Motor neuron (in vitro differentiated cells): Measurements from ENCODE around the gene C2orf92. TPM values are rescaled to one million over a fixed set of nuclear protein-coding genes. Genes with fewer than 3 reads are reported as not detected.
A peak's percentile ranks its signal among the peaks of the same experiment; 100 is the strongest.

Source experiments
- ATAC-seq, 8 experiments: fragments of 200-7000 bp; cut with Tn5 transposase; replicated peaks in 6 of 8; 2 replicates each; pipeline ENCODE4 v1.8.0; 2021; ENCODE audit warnings: mild to moderate bottlenecking in 8 of 8, moderate library complexity in 8 of 8
- H3K27ac ChIP-seq, 2 donors: fragments of 250-450 bp; sonication (Bioruptor Pico); 2 replicates each; pipeline ENCODE4 v1.9.0; 2021; ENCODE audit warnings: antibody characterized with exemption in 2 of 2, mild to moderate bottlenecking in 2 of 2, moderate library complexity in 1 of 2
- H3K4me1 ChIP-seq, 2 donors: fragments of 250-450 bp; sonication (Bioruptor Pico); replicated peaks in 1 of 2; 2 replicates each; pipeline ENCODE4 v1.6.1; 2021; ENCODE audit warnings: antibody characterized with exemption in 2 of 2, mild to moderate bottlenecking in 2 of 2, moderate library complexity in 1 of 2
- H3K4me3 ChIP-seq, 5 donors: fragments of 250-450 bp; sonication (Bioruptor Pico); 2 replicates each; pipeline ENCODE4 v1.9.0; 2021; ENCODE audit warnings: antibody characterized with exemption in 5 of 5, mild to moderate bottlenecking in 5 of 5, moderate library complexity in 4 of 5
- WGBS, 10 experiments: fragments of 450-650 bp; shearing (Covaris generic); methylation state at CpG; one replicate each; pipeline ENCODE4 v1.0.0; 2022; 5-methylcytosine and 5-hydroxymethylcytosine counted together
- in situ Hi-C, 9 experiments: fragments of 400-800 bp; cut with MboI; loops; one replicate each; pipeline ENCODE4 v1.15.0; 2021; ENCODE audit warnings: low sequenced_read_pairs in 9 of 9, low pct_unique_long_range_greater_than_20kb in 2 of 9; ENCODE audit not compliant: unreplicated experiment in 9 of 9
- total RNA-seq, 8 experiments: library from RNA; unstranded; fragments of 300-600 nt; gene quantifications; 2 replicates each; pipeline versions ENCODE4 v1.2.3 to v1.2.4, GENCODE V29; 2022

C2orf92 gene
- total RNA-seq, 8 experiments from 2014 or later, result 3.2 to 30.5 (median 7.0) TPM

GRCh38 chr2:97732436-97733340, 63.2 kb downstream of the C2orf92 start:
- in situ Hi-C loops, result loop anchor here in 1 of 9 experiments (25.0 kb wide), 1 partner anchor 655 kb away; no protein-coding TSS in a partner anchor
- ATAC-seq, result no peak
- H3K4me1 ChIP-seq, result no peaks in the 10 kb centered on the region
- no peak overlapping the region for H3K27ac ChIP-seq
- WGBS, 10 experiments, result 40 to 89% (median 80%) methylated on average over 1 to 9 of the region's 28 CpGs; no CpG with 5 or more reads in 2 of the 10 experiments
- H3K4me3 ChIP-seq, result no peak overlapping the region

GRCh38 chr2:97733341-97734035, 64.0 kb downstream of the C2orf92 start:
- no peak for ATAC-seq
- Histone ChIP-seq H3K4me3 (no peak overlapping the region), H3K27ac (no peak overlapping the region), H3K4me1 (no peaks in the 10 kb centered on the region)
- in situ Hi-C loops, result loop anchor here in 1 of 9 experiments (25.0 kb wide), 1 partner anchor 654 kb away; no protein-coding TSS in a partner anchor
- WGBS, 10 experiments, result 68 to 90% methylated on average over 2 to 5 of the region's 20 CpGs; no CpG with 5 or more reads in 8 of the 10 experiments

GRCh38 chr2:97734061-97735051, 64.8 kb downstream of the C2orf92 start:
- no peak overlapping the region for H3K4me3 ChIP-seq
- in situ Hi-C loops, result loop anchor here in 1 of 9 experiments (25.0 kb wide), 1 partner anchor 653 kb away; no protein-coding TSS in a partner anchor
- WGBS, 10 experiments, result 80 to 100% (median 90%) methylated on average over 1 to 5 of the region's 44 CpGs; no CpG with 5 or more reads in 5 of the 10 experiments
- no peaks in the 10 kb centered on the region for H3K4me1 ChIP-seq
- no peak overlapping the region for H3K27ac ChIP-seq
- no peak for ATAC-seq

GRCh38 chr2:97735161-97735561, 65.6 kb downstream of the C2orf92 start:
- ATAC-seq, result no peak
- no peaks in the 10 kb centered on the region for H3K4me1 ChIP-seq
- H3K4me3 ChIP-seq, result no peak overlapping the region
- 87% methylated on average over 3 of the region's 29 CpGs; no CpG with 5 or more reads in 9 of the 10 experiments for WGBS, 10 experiments
- in situ Hi-C loops, result loop anchor here in 1 of 9 experiments (25.0 kb wide), 1 partner anchor 652 kb away; no protein-coding TSS in a partner anchor
- no peak overlapping the region for H3K27ac ChIP-seq

GRCh38 chr2:97736185-97736584, 66.7 kb downstream of the C2orf92 start:
- no peak overlapping the region for H3K4me3 ChIP-seq
- H3K27ac ChIP-seq, result no peak overlapping the region
- peaks cover 0 to 6% of the 10 kb centered on the region in 2 donors for H3K4me1 ChIP-seq
- no peak for ATAC-seq
- WGBS, 10 experiments, result 0 to 71% (median 43%) methylated on average over 1 to 3 of the region's 4 CpGs; no CpG with 5 or more reads in 1 of the 10 experiments
- in situ Hi-C loops, result loop anchor here in 1 of 9 experiments (25.0 kb wide), 1 partner anchor 651 kb away; no protein-coding TSS in a partner anchor

- Histone ChIP-seq H3K4me3 (no peak overlapping the region), H3K27ac (no peak overlapping the region), H3K4me1 (peaks cover 0 to 6% of the 10 kb centered on the region in 2 donors)
- ATAC-seq, result no peak
- 40 to 93% (median 64%) methylated on average over 1 to 8 of the region's 20 CpGs; no CpG with 5 or more reads in 5 of the 10 experiments for WGBS, 10 experiments
- in situ Hi-C loops, result loop anchor here in 1 of 9 experiments (25.0 kb wide), 1 partner anchor 651 kb away; no protein-coding TSS in a partner anchor
These were observed 67.3 kb downstream of the C2orf92 start for GRCh38 chr2:97736608-97737330.

GRCh38 chr2:97737421-97738178, 68.1 kb downstream of the C2orf92 start:
- WGBS, 10 experiments, result 70 to 100% methylated on average over 1 to 4 of the region's 32 CpGs; no CpG with 5 or more reads in 8 of the 10 experiments
- no peak for ATAC-seq
- in situ Hi-C loops, result loop anchor here in 1 of 9 experiments (25.0 kb wide), 1 partner anchor 650 kb away; no protein-coding TSS in a partner anchor

GRCh38 chr2:97738179-97739019, 68.9 kb downstream of the C2orf92 start:
- Histone ChIP-seq H3K4me1 (peaks cover 0 to 6% of the 10 kb centered on the region in 2 donors), H3K4me3 (no peak overlapping the region), H3K27ac (no peak overlapping the region)
- peak in 1 of 8 experiments; percentile 6 for ATAC-seq
- 86 to 100% (median 97%) methylated on average over 1 to 6 of the region's 9 CpGs; no CpG with 5 or more reads in 3 of the 10 experiments for WGBS, 10 experiments
- in situ Hi-C loops, result loop anchor here in 1 of 9 experiments (25.0 kb wide), 1 partner anchor 649 kb away; no protein-coding TSS in a partner anchor

More at GRCh38 chr2:97737421-97738178, 68.1 kb downstream of the C2orf92 start:
- H3K4me1 ChIP-seq, result peaks cover 0 to 6% of the 10 kb centered on the region in 2 donors
- H3K4me3 ChIP-seq, result no peak overlapping the region
- H3K27ac ChIP-seq, result no peak overlapping the region

- peaks cover 0 to 6% of the 10 kb centered on the region in 2 donors for H3K4me1 ChIP-seq
- H3K4me3 ChIP-seq, result no peak overlapping the region
- 40 to 93% (median 88%) methylated on average over 1 to 10 of the region's 23 CpGs; no CpG with 5 or more reads in 3 of the 10 experiments for WGBS, 10 experiments
- no peak overlapping the region for H3K27ac ChIP-seq
- ATAC-seq, result peak in 1 of 8 experiments; percentile 7
- in situ Hi-C loops, result loop anchor here in 1 of 9 experiments (25.0 kb wide), 1 partner anchor 648 kb away; no protein-coding TSS in a partner anchor
These were observed 69.7 kb downstream of the C2orf92 start for GRCh38 chr2:97739020-97739892.
